ENCODE measurements around the gene NFS1. TPM values are rescaled to one million over a fixed set of nuclear protein-coding genes. Genes with fewer than 3 reads are reported as not detected.
A peak's percentile ranks its signal among the peaks of the same experiment; 100 is the strongest.
"Not testable (repeated sequence)": the region's sequence is repeated elsewhere in the genome, so short reads cannot be mapped to it uniquely, and the experiment has no call there.

The NFS1 gene
- total RNA-seq, 2 experiments from 2014 or later, result 33.6 to 38.1 TPM

GRCh38 chr20:35723652-35724320 lies 24.6 kb upstream of the NFS1 start:
- peaks cover 54% of the 10 kb centered on the region for H3K36me3 Mint-ChIP-seq (ENCODE audit: low read depth)
- not testable (repeated sequence) for H3K27ac Mint-ChIP-seq

DNA sequence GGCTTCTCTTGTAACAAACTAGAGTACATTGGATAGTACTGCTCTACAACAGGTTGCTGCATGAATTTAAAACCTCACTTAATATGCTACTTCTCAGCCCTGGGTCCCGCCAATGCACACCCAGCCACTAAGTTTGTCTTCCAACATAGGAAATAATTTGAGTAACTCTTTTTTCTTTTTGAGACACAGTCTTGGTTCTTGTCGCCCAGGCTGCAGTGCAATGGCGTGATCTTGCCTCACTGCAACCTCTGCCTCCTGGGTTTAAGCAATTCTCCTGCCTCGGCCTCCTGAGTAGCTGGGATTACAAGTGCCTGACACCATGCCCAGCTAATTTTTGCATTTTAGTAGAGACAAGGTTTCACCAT lies 24.1 kb upstream of the NFS1 start:
- H3K9me3 Mint-ChIP-seq; intact Hi-C loops (cut with micrococcal nuclease); H3K27me3 Mint-ChIP-seq (ENCODE audit: low read depth); H3K27ac Mint-ChIP-seq; DNase-seq; H3K4me3 Mint-ChIP-seq: not testable (repeated sequence)
- Mint-ChIP-seq H3K36me3 (ENCODE audit: low read depth) (peaks cover 54% of the 10 kb centered on the region), H3K4me1 (ENCODE audit: low read depth) (peaks cover 46% of the 10 kb centered on the region)
- CTCF ChIA-PET, result interaction anchor here (1.4 to 1.5 kb wide), 2 partner anchors 14 to 16 kb away, joined by 3 read pairs; no protein-coding TSS in a partner anchor

More at GRCh38 chr20:35723652-35724320, 24.6 kb upstream of the NFS1 start:
- H3K4me1 Mint-ChIP-seq (ENCODE audit: low read depth), result peaks cover 46% of the 10 kb centered on the region
- DNase-seq; H3K27me3 Mint-ChIP-seq (ENCODE audit: low read depth); H3K4me3 Mint-ChIP-seq; intact Hi-C loops (cut with micrococcal nuclease); H3K9me3 Mint-ChIP-seq: not testable (repeated sequence)
- CTCF ChIA-PET, result interaction anchor here (1.4 to 1.5 kb wide), 2 partner anchors 14 to 16 kb away, joined by 3 read pairs; no protein-coding TSS in a partner anchor

GRCh38 chr20:35721621-35722020 lies 22.5 kb upstream of the NFS1 start:
- CTCF ChIA-PET, result no interaction called here
- H3K4me3 Mint-ChIP-seq, result no peak overlapping the region

GRCh38 chr20:35721219-35721618 lies 22.1 kb upstream of the NFS1 start:
- Mint-ChIP-seq H3K27ac (no peak overlapping the region), H3K4me1 (ENCODE audit: low read depth) (peaks cover 45% of the 10 kb centered on the region), H3K27me3 (ENCODE audit: low read depth) (no peaks in the 10 kb centered on the region), H3K36me3 (ENCODE audit: low read depth) (peaks cover 59% of the 10 kb centered on the region), H3K9me3 (no peaks in the 10 kb centered on the region), H3K4me3 (no peak overlapping the region)
- no peak for DNase-seq
- CTCF ChIA-PET, result no interaction called here
- intact Hi-C loops (cut with micrococcal nuclease), result no loop called here

More at GRCh38 chr20:35721621-35722020, 22.5 kb upstream of the NFS1 start:
- H3K27me3 Mint-ChIP-seq (ENCODE audit: low read depth), result no peaks in the 10 kb centered on the region
- no peaks in the 10 kb centered on the region for H3K9me3 Mint-ChIP-seq
- intact Hi-C loops (cut with micrococcal nuclease), result no loop called here
- H3K27ac Mint-ChIP-seq, result peak overlapping the region; percentile 44
- peaks cover 45% of the 10 kb centered on the region for H3K4me1 Mint-ChIP-seq (ENCODE audit: low read depth)
- DNase-seq, result no peak
- H3K36me3 Mint-ChIP-seq (ENCODE audit: low read depth), result peaks cover 61% of the 10 kb centered on the region

- no peak for DNase-seq
- CTCF ChIA-PET, result no interaction called here
- H3K4me3 Mint-ChIP-seq, result no peak overlapping the region
- intact Hi-C loops (cut with micrococcal nuclease), result no loop called here
- peaks cover 62% of the 10 kb centered on the region for H3K36me3 Mint-ChIP-seq (ENCODE audit: low read depth)
- no peaks in the 10 kb centered on the region for H3K9me3 Mint-ChIP-seq
- H3K27me3 Mint-ChIP-seq (ENCODE audit: low read depth), result no peaks in the 10 kb centered on the region
- H3K27ac Mint-ChIP-seq, result peak overlapping the region; percentile 4
- peaks cover 44% of the 10 kb centered on the region for H3K4me1 Mint-ChIP-seq (ENCODE audit: low read depth)
Measured at GRCh38 chr20:35720165-35721123, 21.3 kb upstream of the NFS1 start.

GRCh38 chr20:35719717-35720116 lies 20.6 kb upstream of the NFS1 start:
- no peaks in the 10 kb centered on the region for H3K27me3 Mint-ChIP-seq (ENCODE audit: low read depth)
- H3K9me3 Mint-ChIP-seq, result no peaks in the 10 kb centered on the region
- H3K27ac Mint-ChIP-seq, result no peak overlapping the region
- peaks cover 59% of the 10 kb centered on the region for H3K36me3 Mint-ChIP-seq (ENCODE audit: low read depth)
- intact Hi-C loops (cut with micrococcal nuclease), result no loop called here
- CTCF ChIA-PET, result no interaction called here
- H3K4me1 Mint-ChIP-seq (ENCODE audit: low read depth), result peaks cover 42% of the 10 kb centered on the region
- H3K4me3 Mint-ChIP-seq, result no peak overlapping the region
- no peak for DNase-seq

DNA sequence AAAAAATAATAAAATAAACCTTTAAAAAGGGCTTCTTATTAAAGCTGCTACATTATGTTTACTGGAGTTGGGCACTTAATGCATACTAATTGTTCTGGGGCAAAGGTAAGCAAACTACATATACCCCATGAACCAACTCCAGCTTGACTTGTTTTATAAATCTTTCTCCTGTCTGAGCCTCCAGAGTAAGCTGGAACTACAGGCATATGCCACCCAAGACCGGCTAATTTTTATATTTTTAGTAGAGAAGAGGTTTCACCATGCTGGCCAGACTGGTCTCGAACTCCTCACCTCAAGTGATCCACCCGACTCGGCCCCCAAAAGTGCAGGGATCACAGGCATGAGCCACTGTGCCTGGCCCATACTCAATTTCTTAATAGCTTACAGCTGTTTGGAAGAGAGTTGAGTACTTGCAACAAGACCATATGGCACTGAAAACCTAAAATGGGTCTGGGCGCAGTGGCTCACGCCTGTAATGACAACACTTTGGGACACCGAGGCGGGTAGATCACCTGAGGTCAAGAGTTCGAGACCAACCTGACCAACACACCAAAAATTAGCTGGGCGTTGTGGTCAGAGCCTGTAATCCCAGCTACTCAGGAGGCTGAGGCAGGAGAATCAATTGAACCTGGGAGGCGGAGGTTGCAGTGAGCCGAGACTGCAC lies 20.0 kb upstream of the NFS1 start:
- Mint-ChIP-seq H3K27ac (no peak overlapping the region), H3K27me3 (ENCODE audit: low read depth) (no peaks in the 10 kb centered on the region), H3K4me3 (no peak overlapping the region), H3K9me3 (no peaks in the 10 kb centered on the region), H3K36me3 (ENCODE audit: low read depth) (peaks cover 57% of the 10 kb centered on the region), H3K4me1 (ENCODE audit: low read depth) (peaks cover 41% of the 10 kb centered on the region)
- intact Hi-C loops (cut with micrococcal nuclease), result no loop called here
- DNase-seq, result no peak
- CTCF ChIA-PET, result interaction anchor here (0.7 to 1.1 kb wide), 2 partner anchors 11 to 132 kb away, joined by 3 to 4 read pairs; no protein-coding TSS in a partner anchor

DNA sequence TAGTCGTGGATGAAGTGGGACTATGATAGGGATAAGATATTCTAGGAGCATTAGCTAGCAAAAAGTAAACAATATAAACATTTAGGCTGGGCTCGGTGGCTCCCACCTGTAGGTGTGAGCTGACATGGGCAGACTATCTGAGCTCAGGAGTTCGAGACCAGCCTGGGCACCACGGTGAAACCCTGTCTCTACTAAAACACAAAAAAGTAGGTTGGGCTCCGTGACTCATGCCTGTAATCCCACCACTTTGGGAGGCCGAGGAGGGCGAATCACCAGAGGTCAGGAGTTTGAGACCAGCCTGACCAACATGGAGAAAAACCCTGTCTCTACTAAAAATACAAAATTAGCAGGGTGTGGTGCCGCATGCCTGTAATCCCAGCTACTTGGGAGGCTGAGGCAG lies 19.2 kb upstream of the NFS1 start:
- intact Hi-C loops (cut with micrococcal nuclease); H3K9me3 Mint-ChIP-seq; H3K4me3 Mint-ChIP-seq; H3K27ac Mint-ChIP-seq; DNase-seq; H3K27me3 Mint-ChIP-seq (ENCODE audit: low read depth): not testable (repeated sequence)
- peaks cover 64% of the 10 kb centered on the region for H3K36me3 Mint-ChIP-seq (ENCODE audit: low read depth)
- CTCF ChIA-PET, result interaction anchor here (0.6 to 1.1 kb wide), 3 partner anchors 12 to 151 kb away, joined by 3 to 4 read pairs (median 3); no protein-coding TSS in a partner anchor
- H3K4me1 Mint-ChIP-seq (ENCODE audit: low read depth), result peaks cover 46% of the 10 kb centered on the region

- H3K36me3 Mint-ChIP-seq (ENCODE audit: low read depth), result peaks cover 60% of the 10 kb centered on the region
- intact Hi-C loops (cut with micrococcal nuclease), result no loop called here
- no peak for DNase-seq
- CTCF ChIA-PET, result no interaction called here
- peaks cover 47% of the 10 kb centered on the region for H3K4me1 Mint-ChIP-seq (ENCODE audit: low read depth)
- no peak overlapping the region for H3K4me3 Mint-ChIP-seq
- no peaks in the 10 kb centered on the region for H3K27me3 Mint-ChIP-seq (ENCODE audit: low read depth)
- no peaks in the 10 kb centered on the region for H3K9me3 Mint-ChIP-seq
- no peak overlapping the region for H3K27ac Mint-ChIP-seq
Measured at GRCh38 chr20:35716330-35716729, 17.2 kb upstream of the NFS1 start.

GRCh38 chr20:35715652-35716051 lies 16.5 kb upstream of the NFS1 start:
- H3K27ac Mint-ChIP-seq, result peak overlapping the region; percentile 42

DNA sequence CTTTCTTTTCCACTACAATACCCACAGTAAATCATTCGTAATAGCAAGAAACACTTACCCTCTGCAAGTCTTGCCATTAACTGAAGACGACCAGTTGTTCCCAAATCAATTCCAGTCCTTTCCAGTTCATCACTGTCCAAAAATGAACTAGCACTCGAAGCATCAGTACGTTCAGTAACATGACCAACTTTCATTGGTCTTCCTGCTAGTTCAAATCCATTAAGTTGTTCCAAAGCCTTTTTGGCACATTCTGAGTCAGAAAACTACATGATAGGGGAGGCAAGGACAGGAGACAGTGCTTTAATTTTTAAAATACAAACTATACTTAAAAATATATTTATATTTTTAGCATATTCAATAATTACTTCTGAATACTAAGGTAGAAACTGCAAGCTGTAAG lies 15.0 kb upstream of the NFS1 start:
- CTCF ChIA-PET, result no interaction called here
- Mint-ChIP-seq H3K4me1 (ENCODE audit: low read depth) (peaks cover 48% of the 10 kb centered on the region), H3K27ac (no peak overlapping the region), H3K36me3 (ENCODE audit: low read depth) (peaks cover 59% of the 10 kb centered on the region), H3K4me3 (no peak overlapping the region), H3K27me3 (ENCODE audit: low read depth) (no peaks in the 10 kb centered on the region), H3K9me3 (no peaks in the 10 kb centered on the region)
- intact Hi-C loops (cut with micrococcal nuclease), result no loop called here
- no peak for DNase-seq

More at GRCh38 chr20:35715652-35716051, 16.5 kb upstream of the NFS1 start:
- intact Hi-C loops (cut with micrococcal nuclease), result no loop called here
- Mint-ChIP-seq H3K27me3 (ENCODE audit: low read depth) (no peaks in the 10 kb centered on the region), H3K4me3 (no peak overlapping the region), H3K4me1 (ENCODE audit: low read depth) (peaks cover 51% of the 10 kb centered on the region), H3K36me3 (ENCODE audit: low read depth) (peaks cover 60% of the 10 kb centered on the region), H3K9me3 (no peaks in the 10 kb centered on the region)
- CTCF ChIA-PET, result no interaction called here
- DNase-seq, result no peak

DNA sequence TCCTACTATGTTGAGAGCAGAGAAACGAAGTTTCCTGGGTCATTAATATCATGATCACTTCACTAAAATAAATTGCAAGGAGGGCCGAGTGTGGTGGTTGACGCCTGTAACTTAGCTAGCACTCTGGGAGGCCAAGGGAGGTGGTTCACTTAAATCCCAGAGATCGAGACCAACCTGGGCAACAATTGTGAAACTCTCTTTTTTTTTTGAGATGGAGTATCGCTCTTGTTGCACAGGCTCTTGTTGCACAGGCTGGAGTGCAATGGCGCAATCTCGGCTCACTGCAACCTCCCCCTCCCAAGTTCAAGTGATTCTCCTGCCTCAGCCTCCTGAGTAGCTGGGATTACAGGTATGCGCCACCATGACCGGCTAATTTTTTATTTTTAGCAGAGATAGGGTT lies 14.0 kb upstream of the NFS1 start:
- H3K27me3 Mint-ChIP-seq (ENCODE audit: low read depth); intact Hi-C loops (cut with micrococcal nuclease); H3K9me3 Mint-ChIP-seq; DNase-seq; H3K4me3 Mint-ChIP-seq: not testable (repeated sequence)
- H3K4me1 Mint-ChIP-seq (ENCODE audit: low read depth), result peaks cover 47% of the 10 kb centered on the region
- H3K36me3 Mint-ChIP-seq (ENCODE audit: low read depth), result peaks cover 56% of the 10 kb centered on the region
- CTCF ChIA-PET, result interaction anchor here (0.8 kb wide), 1 partner anchor 136 kb away, joined by 7 read pairs; no protein-coding TSS in a partner anchor
- peak overlapping the region; percentile 47 for H3K27ac Mint-ChIP-seq
